Type B pancreatic cell (in vitro differentiated cells): ENCODE measurements around the gene CERT1. TPM values are rescaled to one million over a fixed set of nuclear protein-coding genes. Genes with fewer than 3 reads are reported as not detected.

Experiments
- DNase-seq: peaks from one replicate; pipeline ENCODE4 v3.0.0; 2021; ENCODE audit warnings: mixed read lengths; ENCODE audit not compliant: unreplicated experiment; ENCODE audit errors: extremely low spot score
- H3K27ac Mint-ChIP-seq: 2 replicates; pipeline ENCODE4 v1.8.0; 2021; ENCODE audit warnings: mild to moderate bottlenecking, mixed read lengths
- H3K27me3 Mint-ChIP-seq: 2 replicates; pipeline ENCODE4 v1.8.0; 2021; ENCODE audit warnings: mixed read lengths
- H3K36me3 Mint-ChIP-seq: 2 replicates; pipeline ENCODE4 v1.8.0; 2021; ENCODE audit warnings: mixed read lengths
- H3K4me1 Mint-ChIP-seq: one replicate; pipeline ENCODE4 v1.8.0; 2021; ENCODE audit warnings: mixed read lengths; ENCODE audit not compliant: unreplicated experiment
- H3K4me3 Mint-ChIP-seq: 2 replicates; pipeline ENCODE4 v1.8.0; 2021; ENCODE audit warnings: mild to moderate bottlenecking, mixed read lengths
- H3K9me3 Mint-ChIP-seq: 2 replicates; pipeline ENCODE4 v1.8.0; 2021; ENCODE audit warnings: mixed read lengths
- CTCF ChIP-seq: fragments of 200-600 bp; sonication (generic); conservative IDR thresholded peaks from 2 replicates; pipeline ENCODE4 v1.5.0; 2021; ENCODE audit warnings: antibody characterized with exemption, mild to moderate bottlenecking
- total RNA-seq: library from RNA; stranded (reverse); gene quantifications from 2 replicates; pipeline ENCODE4 v1.2.1, GENCODE V29; 2021; ENCODE audit warnings: low replicate concordance

CERT1 gene
- total RNA-seq, 1 donor from 2014 or later = 55.6 TPM

GRCh38 chr5:75361310-75361709, 150.1 kb downstream of the CERT1 start:
- Mint-ChIP-seq H3K27me3 (no peaks in the 10 kb centered on the region), H3K4me1 (peaks cover 8% of the 10 kb centered on the region), H3K27ac (no peak overlapping the region), H3K9me3 (no peaks in the 10 kb centered on the region), H3K36me3 (peaks cover 22% of the 10 kb centered on the region), H3K4me3 (no peak overlapping the region)
- DNase-seq = no peak
- no peak for TF ChIP-seq CTCF

- Mint-ChIP-seq H3K9me3 (no peaks in the 10 kb centered on the region), H3K4me1 (peaks cover 2% of the 10 kb centered on the region), H3K36me3 (peaks cover 33% of the 10 kb centered on the region), H3K4me3 (no peak overlapping the region), H3K27me3 (no peaks in the 10 kb centered on the region), H3K27ac (no peak overlapping the region)
- TF ChIP-seq CTCF = no peak
- no peak for DNase-seq
Measured at GRCh38 chr5:75358117-75358516, 153.3 kb downstream of the CERT1 start.

GRCh38 chr5:75356719-75357118, 154.7 kb downstream of the CERT1 start:
- no peak for TF ChIP-seq CTCF
- no peaks in the 10 kb centered on the region for H3K4me1 Mint-ChIP-seq
- no peaks in the 10 kb centered on the region for H3K27me3 Mint-ChIP-seq
- no peak overlapping the region for H3K27ac Mint-ChIP-seq
- H3K36me3 Mint-ChIP-seq = peaks cover 37% of the 10 kb centered on the region
- DNase-seq = no peak
- H3K4me3 Mint-ChIP-seq = no peak overlapping the region
- H3K9me3 Mint-ChIP-seq = no peaks in the 10 kb centered on the region

GRCh38 chr5:75355236-75355635, 156.2 kb downstream of the CERT1 start:
- no peak for TF ChIP-seq CTCF
- Mint-ChIP-seq H3K27ac (no peak overlapping the region), H3K27me3 (no peaks in the 10 kb centered on the region), H3K4me3 (no peak overlapping the region), H3K4me1 (no peaks in the 10 kb centered on the region), H3K9me3 (no peaks in the 10 kb centered on the region), H3K36me3 (peaks cover 44% of the 10 kb centered on the region)
- no peak for DNase-seq

- Mint-ChIP-seq H3K4me1 (no peaks in the 10 kb centered on the region), H3K27ac (peak overlapping the region; percentile 21)
Measured at GRCh38 chr5:75351139-75351926, 160.1 kb downstream of the CERT1 start.

More at GRCh38 chr5:75351139-75351926, 160.1 kb downstream of the CERT1 start:
- no peak for DNase-seq
- Mint-ChIP-seq H3K27me3 (no peaks in the 10 kb centered on the region), H3K9me3 (no peaks in the 10 kb centered on the region), H3K4me3 (no peak overlapping the region), H3K36me3 (peaks cover 47% of the 10 kb centered on the region)
- no peak for TF ChIP-seq CTCF
